ENCODE data around the gene EGFL8.

Gene EGFL8

DNA sequence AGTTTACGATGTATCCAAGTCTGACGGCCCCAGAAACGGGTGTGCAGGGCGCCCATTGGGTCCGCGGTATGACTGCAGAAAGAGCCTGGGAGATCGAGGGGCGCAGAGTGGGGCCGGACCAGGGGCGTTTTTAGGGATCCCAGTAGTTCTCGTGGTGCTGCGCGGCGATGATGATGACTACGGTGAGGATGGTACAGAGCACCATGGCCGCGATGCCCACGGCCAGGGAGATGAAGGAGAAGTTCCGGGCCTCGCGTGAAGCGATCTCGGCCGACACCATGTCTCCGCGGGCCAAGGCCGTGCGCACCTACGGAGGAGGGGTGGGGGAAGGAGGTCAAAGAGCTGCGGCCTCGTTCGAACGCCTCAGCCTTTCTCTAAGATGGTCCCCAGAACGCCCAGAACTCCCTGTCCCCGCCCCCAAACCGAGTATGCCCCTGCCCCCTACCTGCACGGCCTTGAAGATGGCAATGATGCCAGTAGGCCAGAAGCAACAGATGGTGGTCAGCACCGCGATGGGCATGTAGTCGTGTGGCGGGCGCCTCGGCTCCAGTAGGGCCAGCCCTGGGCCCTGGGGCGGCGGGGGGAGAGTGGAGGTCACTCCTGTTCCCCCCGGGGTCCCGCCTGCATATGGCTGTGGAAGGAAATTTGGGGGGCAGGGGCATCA lies 15.2 kb upstream of the EGFL8 start:
- no peak overlapping the region for H3K4me3 ChIP-seq (replicated peaks; ENCODE audit: low read depth, low read length)
- DNase-seq (ENCODE audit: extremely low read depth, low read depth) = no peak
- no peak for TF ChIP-seq CTCF (IDR thresholded peaks at IDR 0.05; ENCODE audit: low read depth, low read length, missing control alignments)

DNA sequence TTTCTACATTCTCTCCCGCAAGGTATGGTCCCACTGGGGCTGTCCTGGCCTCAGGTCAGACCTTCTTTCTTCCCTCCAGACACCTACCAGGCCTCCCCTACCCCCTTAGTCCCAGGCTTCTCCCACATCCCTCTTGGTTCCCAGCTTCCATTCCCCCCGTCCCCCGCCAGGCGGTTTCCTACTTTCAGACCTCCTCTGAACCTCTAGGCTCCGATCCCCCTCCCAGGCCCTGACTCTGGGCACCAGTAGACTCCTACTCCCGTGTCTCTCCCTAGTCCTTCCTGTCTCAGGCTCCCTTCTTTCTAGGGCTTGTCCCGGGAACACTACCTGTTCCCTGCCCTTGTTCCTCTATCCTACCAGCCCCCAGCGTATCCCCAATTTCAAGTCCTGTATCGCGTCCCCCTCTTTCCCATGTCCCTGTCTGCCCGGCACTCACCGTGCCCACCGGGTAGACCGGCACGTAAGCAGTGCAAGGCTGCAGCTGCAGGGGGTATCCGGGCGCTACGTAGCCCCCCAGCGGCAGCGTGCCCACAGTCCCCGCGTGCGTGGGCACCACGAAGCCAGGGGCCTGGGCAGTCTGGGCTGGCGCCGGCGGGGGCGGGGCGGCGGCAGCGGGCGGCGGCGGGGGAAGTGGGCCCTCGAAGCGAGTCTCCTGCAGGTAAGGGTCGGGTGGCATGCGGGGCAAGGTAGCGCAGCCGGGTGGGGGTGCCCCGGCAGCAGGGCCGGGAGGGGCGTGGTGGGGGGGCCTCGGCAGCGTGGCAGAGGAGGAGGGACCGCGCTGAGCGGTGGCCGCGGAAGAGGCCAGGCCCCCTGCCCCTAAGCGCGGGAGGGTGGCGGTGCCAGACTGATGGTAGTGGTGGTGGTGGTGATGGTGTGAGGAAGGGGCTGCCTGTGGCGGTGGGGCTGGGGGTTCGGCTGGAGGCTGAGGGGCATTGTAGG lies 14.2 kb upstream of the EGFL8 start:
- DNase-seq (ENCODE audit: extremely low read depth, low read depth) = no peak
- no peak overlapping the region for H3K4me3 ChIP-seq (replicated peaks; ENCODE audit: low read depth, low read length)
- no peak for TF ChIP-seq CTCF (IDR thresholded peaks at IDR 0.05; ENCODE audit: low read depth, low read length, missing control alignments)

DNA sequence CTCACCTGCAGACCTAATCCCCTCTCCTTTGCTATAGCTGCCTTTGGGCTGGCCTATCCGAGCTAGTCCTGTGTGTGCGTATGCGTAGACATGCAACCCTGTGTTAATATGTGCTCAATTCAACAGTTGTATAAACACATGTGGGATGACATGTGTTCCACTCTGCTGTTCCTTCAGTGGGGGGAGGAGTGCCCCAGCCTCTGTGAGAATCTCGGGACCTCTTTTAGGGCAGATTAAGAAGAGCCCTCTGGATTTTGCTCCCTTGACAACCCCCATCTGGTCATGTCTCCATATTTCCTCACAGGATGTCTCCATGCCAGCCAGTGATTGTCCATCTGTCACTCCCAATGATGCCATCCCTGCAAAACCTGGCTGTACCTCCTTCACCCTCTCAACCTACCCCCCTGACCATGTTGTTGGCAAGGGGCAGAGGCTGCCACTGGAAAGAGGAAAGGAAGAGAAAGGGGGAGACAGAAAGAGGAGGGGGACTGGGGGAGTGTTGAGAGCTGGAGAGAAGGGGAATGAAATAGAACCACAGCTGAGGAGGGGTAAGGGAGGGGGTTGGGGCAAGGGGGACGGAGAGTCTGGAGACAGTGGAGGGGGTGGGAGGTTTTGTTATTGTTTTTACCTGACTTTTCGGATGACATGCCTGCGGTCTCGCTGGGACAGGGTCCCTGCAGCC lies 13.1 kb upstream of the EGFL8 start:
- no peak for TF ChIP-seq CTCF (IDR thresholded peaks at IDR 0.05; ENCODE audit: low read depth, low read length, missing control alignments)
- no peak for DNase-seq (ENCODE audit: extremely low read depth, low read depth)
- peak overlapping the region; percentile 96 for H3K4me3 ChIP-seq (replicated peaks; ENCODE audit: low read depth, low read length)

- peak within 1 kb of the TSS; percentile 96 for H3K4me3 ChIP-seq (replicated peaks; ENCODE audit: low read depth, low read length)
- DNase-seq (ENCODE audit: extremely low read depth, low read depth) = no peak
- no peak for TF ChIP-seq CTCF (IDR thresholded peaks at IDR 0.05; ENCODE audit: low read depth, low read length, missing control alignments)
Measured at GRCh38 chr6:32151863-32152768, 12.3 kb upstream of the EGFL8 start, which contains the start of gene PRRT1. Gene PRRT1 (minus strand): TSS chr6:32151939. CDS start chr6:32151827, 112 bp downstream.

DNA sequence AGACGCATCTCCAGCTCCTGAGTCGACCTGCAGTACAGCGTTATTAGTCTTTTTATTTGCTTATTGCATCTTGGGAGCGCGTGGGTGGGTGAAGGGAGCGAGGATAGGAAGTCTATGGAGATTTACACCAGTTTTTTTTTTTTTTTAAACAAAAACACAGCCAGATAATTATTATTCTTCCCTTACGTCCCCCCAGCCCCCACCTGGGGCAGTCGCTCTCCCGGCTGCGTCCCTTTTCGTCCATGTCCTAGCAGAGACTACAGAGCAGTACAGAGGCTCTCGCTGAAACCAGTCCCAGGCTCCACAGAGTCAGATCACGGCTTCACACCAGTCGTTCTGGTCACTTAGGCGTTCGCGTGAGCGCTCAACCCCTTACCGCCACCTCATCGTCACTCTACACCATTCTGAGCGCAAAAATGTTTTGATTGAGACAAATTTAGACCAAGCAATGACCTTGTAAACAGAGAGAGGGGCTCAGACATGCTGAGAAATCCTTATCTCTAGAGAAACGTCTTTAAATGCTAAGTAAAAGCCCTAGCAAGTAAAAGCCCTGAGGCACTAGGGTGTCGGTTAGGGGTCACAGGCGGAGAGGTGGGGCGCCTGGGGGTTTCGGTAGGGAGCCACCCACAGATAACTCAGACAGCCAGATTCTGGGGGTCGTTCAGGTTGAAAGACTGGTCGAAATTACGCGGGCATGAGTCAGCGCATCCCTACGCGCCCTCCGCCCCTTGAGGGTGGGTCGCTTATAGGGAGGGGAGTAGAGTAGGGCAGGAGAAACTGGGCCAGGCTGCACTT lies 11.4 kb upstream of the EGFL8 start:
- peak overlapping the region; percentile 96 for H3K4me3 ChIP-seq (replicated peaks; ENCODE audit: low read depth, low read length)
- no peak for TF ChIP-seq CTCF (IDR thresholded peaks at IDR 0.05; ENCODE audit: low read depth, low read length, missing control alignments)

More for the DNA sequence above, 11.4 kb upstream of the EGFL8 start:
- no peak for DNase-seq (ENCODE audit: extremely low read depth, low read depth)
